ENCODE measurements around the gene ASB1. TPM values are rescaled to one million over a fixed set of nuclear protein-coding genes. Genes with fewer than 3 reads are reported as not detected.

Gene ASB1
- total RNA-seq, 3 donors from 2014 or later = 11.2 to 18.7 (median 18.4) TPM

GRCh38 chr2:238462782-238463396 is 36.2 kb downstream of the ASB1 start:
- H3K27me3 ChIP-seq = no peaks in the 10 kb centered on the region
- H3K9me3 ChIP-seq = no peaks in the 10 kb centered on the region
- no peak for TF ChIP-seq POLR2AphosphoS5 (IDR thresholded peaks at IDR 0.05)
- TF ChIP-seq CTCF (IDR thresholded peaks at IDR 0.05) = peak; percentile 65 to 71 (median 67)
- peaks cover 0 to 7% of the 10 kb centered on the region in 2 donors for H3K4me1 ChIP-seq
- H3K27ac ChIP-seq = no peak overlapping the region
- intact Hi-C loops (cut with DNase I; ENCODE audit: low total_unique reads) = no loop called here
- H3K36me3 ChIP-seq = no peaks in the 10 kb centered on the region
- H3K4me3 ChIP-seq = no peak overlapping the region
- no peak for DNase-seq (ENCODE audit: low spot score in 2 of 2)

- no peak for TF ChIP-seq CTCF (IDR thresholded peaks at IDR 0.05)
- no peak for TF ChIP-seq POLR2AphosphoS5 (IDR thresholded peaks at IDR 0.05)
- TF ChIP-seq POLR2A (IDR thresholded peaks at IDR 0.05) = no peak
- H3K27me3 ChIP-seq = no peaks in the 10 kb centered on the region
- no peaks in the 10 kb centered on the region for H3K4me1 ChIP-seq
- no peaks in the 10 kb centered on the region for H3K36me3 ChIP-seq
- intact Hi-C loops (cut with DNase I; ENCODE audit: low total_unique reads) = no loop called here
- H3K27ac ChIP-seq = no peak overlapping the region
- DNase-seq (ENCODE audit: low spot score in 2 of 2) = no peak
- H3K9me3 ChIP-seq = no peaks in the 10 kb centered on the region
- H3K4me3 ChIP-seq = no peak overlapping the region
Observed at GRCh38 chr2:238464389-238464788, 37.7 kb downstream of the ASB1 start.

- no peak overlapping the region for H3K4me3 ChIP-seq
- no peaks in the 10 kb centered on the region for H3K27me3 ChIP-seq
- H3K4me1 ChIP-seq = no peaks in the 10 kb centered on the region
- no peak for DNase-seq (ENCODE audit: low spot score in 2 of 2)
- no peaks in the 10 kb centered on the region for H3K36me3 ChIP-seq
- no peaks in the 10 kb centered on the region for H3K9me3 ChIP-seq
- H3K27ac ChIP-seq = no peak overlapping the region
- intact Hi-C loops (cut with DNase I; ENCODE audit: low total_unique reads) = no loop called here
- TF ChIP-seq POLR2A (IDR thresholded peaks at IDR 0.05) = no peak
- TF ChIP-seq CTCF (IDR thresholded peaks at IDR 0.05) = no peak
- no peak for TF ChIP-seq POLR2AphosphoS5 (IDR thresholded peaks at IDR 0.05)
Observed at GRCh38 chr2:238465487-238466242, 38.9 kb downstream of the ASB1 start.

GRCh38 chr2:238466243-238466756 is 39.6 kb downstream of the ASB1 start:
- DNase-seq (ENCODE audit: low spot score in 2 of 2) = no peak
- intact Hi-C loops (cut with DNase I; ENCODE audit: low total_unique reads) = no loop called here
- Histone ChIP-seq H3K27me3 (no peaks in the 10 kb centered on the region), H3K4me3 (no peak overlapping the region), H3K27ac (no peak overlapping the region), H3K9me3 (no peaks in the 10 kb centered on the region), H3K36me3 (no peaks in the 10 kb centered on the region), H3K4me1 (no peaks in the 10 kb centered on the region)
- TF ChIP-seq POLR2AphosphoS5 (IDR thresholded peaks at IDR 0.05) (no peak), POLR2A (IDR thresholded peaks at IDR 0.05) (no peak), CTCF (IDR thresholded peaks at IDR 0.05) (no peak)

- Histone ChIP-seq H3K27me3 (no peaks in the 10 kb centered on the region), H3K4me1 (no peaks in the 10 kb centered on the region), H3K4me3 (no peak overlapping the region), H3K9me3 (no peaks in the 10 kb centered on the region), H3K36me3 (no peaks in the 10 kb centered on the region), H3K27ac (no peak overlapping the region)
- intact Hi-C loops (cut with DNase I; ENCODE audit: low total_unique reads) = no loop called here
- TF ChIP-seq CTCF (IDR thresholded peaks at IDR 0.05) (no peak), POLR2A (IDR thresholded peaks at IDR 0.05) (no peak), POLR2AphosphoS5 (IDR thresholded peaks at IDR 0.05) (no peak)
- DNase-seq (ENCODE audit: low spot score in 2 of 2) = no peak
Observed at GRCh38 chr2:238467062-238467461, 40.3 kb downstream of the ASB1 start.
